Testis (tissue), 3 donors: ENCODE data around the gene TTC28. TPM values are rescaled to one million over a fixed set of nuclear protein-coding genes. Genes with fewer than 3 reads are reported as not detected.

Source experiments
- DNase-seq: peaks from one replicate; pipeline ENCODE4 v3.0.0-alpha.2; 2019
- H3K27ac ChIP-seq, 2 donors: fragments of 200-600 bp; sonication (generic); one replicate each; pipeline ENCODE4 v1.5.1; 2019
- H3K27me3 ChIP-seq: fragments of 200-600 bp; sonication (generic); one replicate; pipeline ENCODE4 v1.5.1; 2019
- H3K36me3 ChIP-seq: fragments of 200-600 bp; sonication (generic); one replicate; pipeline ENCODE4 v1.5.1; 2017; ENCODE audit warnings: low read depth; ENCODE audit errors: missing control alignments
- H3K4me1 ChIP-seq: fragments of 200-600 bp; sonication (generic); one replicate; pipeline ENCODE4 v1.5.1; 2019
- H3K4me3 ChIP-seq, 2 donors: fragments of 200-600 bp; sonication (generic); one replicate each; pipeline ENCODE4 v1.5.1; 2017 to 2019
- H3K9me3 ChIP-seq: fragments of 200-600 bp; sonication (generic); one replicate; pipeline ENCODE4 v1.5.1; 2017
- CTCF ChIP-seq, 3 experiments: fragments of 450-650 bp in 2 of 3; fragments of 200-600 bp in 1 of 3; sonication (generic) in 1 of 3; IDR thresholded peaks; one replicate each; pipeline ENCODE4 v1.5.1; 2016 to 2019; ENCODE audit warnings: antibody characterized with exemption in 3 of 3, mild to moderate bottlenecking in 2 of 3, moderate library complexity in 1 of 3
- POLR2A ChIP-seq: fragments of 450-650 bp; IDR thresholded peaks from one replicate; pipeline ENCODE4 v1.6.1; 2017; ENCODE audit warnings: antibody characterized with exemption, mild to moderate bottlenecking, moderate library complexity
- WGBS, 2 donors: methylation state at CpG; one replicate each; pipeline ENCODE4 v1.1.5; 2018; 5-methylcytosine and 5-hydroxymethylcytosine counted together
- intact Hi-C: fragments of 100-400 bp; cut with DNase I; formaldehyde crosslinking; loops from one replicate; pipeline ENCODE4 v1.15.1; 2023; ENCODE audit warnings: low total_unique reads
- polyA plus RNA-seq: library from polyadenylated mRNA; stranded (reverse); fragments of 350-450 nt; fragmentation: Illumina TruSeq; extraction: RNeasy Lipid Tissue Mini Kit (QIAGEN cat#74804); gene quantifications from one replicate; pipeline ENCODE4 v1.2.3, GENCODE V29; 2014; ENCODE audit warnings: low read depth, low replicate concordance; ENCODE audit not compliant: insufficient read depth
- total RNA-seq, 2 donors: library from RNA; depleted of rRNA; stranded (reverse); fragments of >200 nt; gene quantifications; one replicate each; pipeline ENCODE4 v1.2.3, GENCODE V29; 2016

Gene TTC28
- total and polyA plus RNA-seq, 3 donors from 2014 or later, result 29.4 to 121 (median 75.5) TPM

- 87 to 91% methylated on average over 2 of the region's 2 CpGs for WGBS, 2 donors
- no peaks in the 10 kb centered on the region for H3K27me3 ChIP-seq
These were observed 524.8 kb downstream of the TTC28 start for GRCh38 chr22:28154861-28155260.

GRCh38 chr22:28151151-28151816 lies 528.4 kb downstream of the TTC28 start:
- no peak for TF ChIP-seq CTCF (IDR thresholded peaks at IDR 0.05)
- TF ChIP-seq POLR2A, result no peak
- H3K4me3 ChIP-seq, result no peak overlapping the region
- H3K27ac ChIP-seq, result no peak overlapping the region
- intact Hi-C loops, result no loop called here
- no peak for DNase-seq
- no peaks in the 10 kb centered on the region for H3K9me3 ChIP-seq
- H3K36me3 ChIP-seq, result no peaks in the 10 kb centered on the region
- 92% methylated on average over 4 of the region's 4 CpGs for WGBS, 2 donors
- H3K27me3 ChIP-seq, result no peaks in the 10 kb centered on the region
- H3K4me1 ChIP-seq, result peaks cover 11% of the 10 kb centered on the region

More at GRCh38 chr22:28154861-28155260, 524.8 kb downstream of the TTC28 start:
- DNase-seq, result no peak
- TF ChIP-seq POLR2A (no peak), CTCF (IDR thresholded peaks at IDR 0.05) (no peak)
- Histone ChIP-seq H3K27ac (no peak overlapping the region), H3K4me3 (no peak overlapping the region), H3K9me3 (no peaks in the 10 kb centered on the region), H3K4me1 (no peaks in the 10 kb centered on the region), H3K36me3 (no peaks in the 10 kb centered on the region)
- intact Hi-C loops, result no loop called here

- no peaks in the 10 kb centered on the region for H3K36me3 ChIP-seq
- no peak overlapping the region for H3K4me3 ChIP-seq
- H3K27me3 ChIP-seq, result no peaks in the 10 kb centered on the region
- no peak for DNase-seq
- H3K9me3 ChIP-seq, result no peaks in the 10 kb centered on the region
- no peak overlapping the region for H3K27ac ChIP-seq
- H3K4me1 ChIP-seq, result peaks cover 11% of the 10 kb centered on the region
- 88 to 92% methylated on average over 6 of the region's 6 CpGs for WGBS, 2 donors
- intact Hi-C loops, result no loop called here
- no peak for TF ChIP-seq POLR2A
- TF ChIP-seq CTCF (IDR thresholded peaks at IDR 0.05), result no peak
These were observed 530.7 kb downstream of the TTC28 start for GRCh38 chr22:28148816-28149465.

- no peaks in the 10 kb centered on the region for H3K36me3 ChIP-seq
- H3K4me3 ChIP-seq, result no peak overlapping the region
- no peak for DNase-seq
- H3K9me3 ChIP-seq, result no peaks in the 10 kb centered on the region
- intact Hi-C loops, result no loop called here
- H3K27ac ChIP-seq, result no peak overlapping the region
- WGBS, 2 donors, result 57 to 61% methylated on average over 2 of the region's 2 CpGs
- no peak for TF ChIP-seq POLR2A
- TF ChIP-seq CTCF (IDR thresholded peaks at IDR 0.05), result no peak
- H3K4me1 ChIP-seq, result peaks cover 18% of the 10 kb centered on the region
- H3K27me3 ChIP-seq, result no peaks in the 10 kb centered on the region
These were observed 532.2 kb downstream of the TTC28 start for GRCh38 chr22:28147401-28147800.
